HepG2 (cell line): ENCODE data around the gene SH3PXD2A. TPM values are rescaled to one million over a fixed set of nuclear protein-coding genes. Genes with fewer than 3 reads are reported as not detected.

Experiments
- BCL6 ChIP-seq: IDR thresholded peaks from 2 replicates; pipeline ENCODE4 v1.6.1; 2016; ENCODE audit warnings: missing genetic modification reagents, missing compliant biosample characterization
- DR1 ChIP-seq: sonication (generic); formaldehyde crosslinking; IDR thresholded peaks from 2 replicates; pipeline ENCODE4 v1.8.0; 2021; ENCODE audit warnings: mild to moderate bottlenecking, missing genetic modification reagents, inconsistent platforms
- ELF4 ChIP-seq: sonication (generic); formaldehyde crosslinking; IDR thresholded peaks from 2 replicates; pipeline ENCODE4 v1.5.0; 2020; ENCODE audit warnings: missing genetic modification reagents, mild to moderate bottlenecking, moderate library complexity, borderline replicate concordance
- ELK4 ChIP-seq: sonication (generic); formaldehyde crosslinking; IDR thresholded peaks from 2 replicates; pipeline ENCODE4 v1.9.0; 2021; ENCODE audit warnings: missing genetic modification reagents, borderline replicate concordance
- ETS1 ChIP-seq: sonication (generic); formaldehyde crosslinking; IDR thresholded peaks from 2 replicates; pipeline ENCODE4 v1.4.0; 2020; ENCODE audit warnings: missing genetic modification reagents
- FOXK1 ChIP-seq: sonication (generic); formaldehyde crosslinking; IDR thresholded peaks from 2 replicates; pipeline ENCODE4 v1.4.0; 2020; ENCODE audit warnings: low read depth, missing genetic modification reagents, borderline replicate concordance
- HNF1B ChIP-seq: sonication (generic); formaldehyde crosslinking; IDR thresholded peaks from 2 replicates; pipeline ENCODE4 v1.5.1; 2020; ENCODE audit warnings: mild to moderate bottlenecking, moderate library complexity, missing genetic modification reagents
- MAZ ChIP-seq, 2 experiments: sonication (generic) in 1 of 2; formaldehyde crosslinking in 1 of 2; IDR thresholded peaks; 2 replicates each; pipeline versions ENCODE4 v1.5.0 to v1.6.1; 2012 to 2020; ENCODE audit warnings: low read depth in 2 of 2, mild to moderate bottlenecking in 2 of 2, borderline replicate concordance in 1 of 2, improper control_type of control experiment in 1 of 2, low read length in 1 of 2, missing genetic modification reagents in 1 of 2, moderate library complexity in 1 of 2
- PHF21A ChIP-seq: sonication (generic); formaldehyde crosslinking; IDR thresholded peaks from 2 replicates; pipeline ENCODE4 v1.5.0; 2020; ENCODE audit warnings: mild to moderate bottlenecking, missing genetic modification reagents
- STAT6 ChIP-seq: sonication (generic); formaldehyde crosslinking; IDR thresholded peaks from 2 replicates; pipeline ENCODE4 v1.4.0; 2020; ENCODE audit warnings: missing genetic modification reagents, mild to moderate bottlenecking, borderline replicate concordance
- TERF1 ChIP-seq: sonication (generic); formaldehyde crosslinking; IDR thresholded peaks from 2 replicates; pipeline ENCODE4 v1.8.0; 2022; ENCODE audit warnings: mild to moderate bottlenecking, missing genetic modification reagents, moderate library complexity
- ZNF263 ChIP-seq: sonication (generic); formaldehyde crosslinking; IDR thresholded peaks from 2 replicates; pipeline ENCODE4 v1.4.0; 2020; ENCODE audit warnings: missing genetic modification reagents
- ZNF331 ChIP-seq: sonication (generic); formaldehyde crosslinking; IDR thresholded peaks from 2 replicates; pipeline ENCODE4 v1.4.0; 2020; ENCODE audit warnings: missing genetic modification reagents
- ZNF362 ChIP-seq: sonication (generic); formaldehyde crosslinking; IDR thresholded peaks from 2 replicates; pipeline ENCODE4 v1.4.0; 2020; ENCODE audit warnings: missing genetic modification reagents, mild to moderate bottlenecking, borderline replicate concordance
- ZSCAN12 ChIP-seq: sonication (generic); formaldehyde crosslinking; IDR thresholded peaks from 2 replicates; pipeline ENCODE4 v1.9.0; 2021; ENCODE audit warnings: mild to moderate bottlenecking, missing genetic modification reagents
- polyA plus RNA-seq, 8 experiments: library from polyadenylated mRNA; depleted of rRNA in 3 of 8; stranded (reverse) in 7 of 8; unstranded in 1 of 8; fragments of >200 nt; fragmentation: Illumina TruSeq in 4 of 8; extraction: Trizol in 4 of 8; gene quantifications; 2 replicates each; pipeline versions ENCODE4 v1.2.1 to v1.2.3, GENCODE V29; 2011 to 2016; ENCODE audit warnings: low read depth in 4 of 8, missing spikeins in 1 of 8, mixed read lengths in 1 of 8; ENCODE audit not compliant: insufficient read depth in 1 of 8
- total RNA-seq, 5 experiments: library from RNA; depleted of rRNA; stranded (reverse); fragments of >200 nt; fragmentation: Illumina TruSeq; extraction: Trizol; gene quantifications; 2 replicates each; pipeline ENCODE4 v1.2.3, GENCODE V29; 2016; ENCODE audit warnings: low read depth in 1 of 5

SH3PXD2A gene
- total and polyA plus RNA-seq, 2 of the 13 experiments (the other 11 are each of a cell fraction or from before 2014, with no cell fraction given): 11.1 to 11.3 TPM

- no peak for TF ChIP-seq ZNF362 (CRISPR knock-in tag)
- TF ChIP-seq ZSCAN12 (CRISPR knock-in tag): no peak
- TF ChIP-seq TERF1: no peak
- no peak for TF ChIP-seq HNF1B
- TF ChIP-seq STAT6 (CRISPR knock-in tag): no peak
- no peak for TF ChIP-seq DR1
- TF ChIP-seq ETS1 (CRISPR knock-in tag): no peak
- TF ChIP-seq MAZ (IDR thresholded peaks at IDR 0.05; ENCODE audit: borderline replicate concordance, low read depth, low read length): no peak
- no peak for TF ChIP-seq MAZ (CRISPR knock-in tag; IDR thresholded peaks at IDR 0.05; ENCODE audit: low read depth)
- peak; percentile 65 for TF ChIP-seq PHF21A (CRISPR knock-in tag)
- TF ChIP-seq ELK4 (CRISPR knock-in tag): no peak
- TF ChIP-seq ZNF263 (CRISPR knock-in tag): no peak
- no peak for TF ChIP-seq FOXK1
- no peak for TF ChIP-seq ELF4 (CRISPR knock-in tag)
- TF ChIP-seq ZNF331 (CRISPR knock-in tag): peak; percentile 33; the same call in 1 of the 2 replicates
- peak; percentile 33; the same call in 1 of the 2 replicates for TF ChIP-seq BCL6 (CRISPR knock-in tag)
Observed at GRCh38 chr10:103716206-103717160, 138.9 kb downstream of the SH3PXD2A start (continued).
